ENCODE results near the gene MCOLN2. TPM values are rescaled to one million over a fixed set of nuclear protein-coding genes. Genes with fewer than 3 reads are reported as not detected.

The MCOLN2 gene
- total RNA-seq, 1 experiment from 2014 or later, result 11.3 TPM

DNA sequence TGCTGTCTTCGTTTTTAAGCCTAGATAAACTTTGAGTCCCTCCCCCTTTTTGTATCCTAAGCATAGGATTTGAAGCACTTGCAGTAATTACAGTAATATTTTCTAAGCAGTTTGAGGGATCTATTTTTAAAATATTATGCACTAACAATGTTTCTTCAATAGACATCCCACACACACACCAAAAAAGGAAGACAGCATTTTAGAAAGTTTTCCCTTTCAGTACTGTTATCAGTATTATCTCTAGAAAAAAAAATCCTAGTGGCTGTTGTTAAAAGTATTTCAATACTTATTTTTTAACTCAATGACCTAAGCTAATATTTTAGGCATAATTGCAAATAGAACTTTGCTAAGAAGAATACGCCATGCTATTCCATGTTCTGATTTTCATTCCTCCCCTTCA is 36.3 kb upstream of the MCOLN2 start:
- H3K9me2 ChIP-seq (ENCODE audit: insufficient read depth), result no peaks in the 10 kb centered on the region
- no peaks in the 10 kb centered on the region for H3K79me2 ChIP-seq (ENCODE audit: insufficient read depth, low read length)
- H3K4me3 ChIP-seq (replicated peaks in 1 of 2; ENCODE audit: low read depth in 1 of 2, low read length in 2 of 2), result no peak overlapping the region
- no peak overlapping the region for H3K9ac ChIP-seq (ENCODE audit: low read length)
- POLR2A ChIA-PET, result no interaction called here
- CTCF ChIA-PET, result interaction anchor here (1.4 kb wide), 1 partner anchor 88 kb away, joined by 4 read pairs; no protein-coding TSS in a partner anchor
- no peak overlapping the region for H3K27ac ChIP-seq (ENCODE audit: low read depth, low read length)
- H3K36me3 ChIP-seq (ENCODE audit: control insufficient read depth in 1 of 2, insufficient read depth in 2 of 2, low read length in 2 of 2), result 0 out of 4 replicates have a peak, but pooled peaks cover 0 to 2% of the 10 kb centered on the region in 2 experiments
- TF ChIP-seq, protein P1, sequence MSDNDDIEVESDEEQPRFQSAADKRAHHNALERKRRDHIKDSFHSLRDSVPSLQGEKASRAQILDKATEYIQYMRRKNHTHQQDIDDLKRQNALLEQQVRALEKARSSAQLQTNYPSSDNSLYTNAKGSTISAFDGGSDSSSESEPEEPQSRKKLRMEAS (IDR thresholded peaks at IDR 0.05), result no peak
- TF ChIP-seq, protein P2, sequence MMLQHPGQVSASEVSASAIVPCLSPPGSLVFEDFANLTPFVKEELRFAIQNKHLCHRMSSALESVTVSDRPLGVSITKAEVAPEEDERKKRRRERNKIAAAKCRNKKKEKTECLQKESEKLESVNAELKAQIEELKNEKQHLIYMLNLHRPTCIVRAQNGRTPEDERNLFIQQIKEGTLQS (IDR thresholded peaks at IDR 0.05), result no peak
- H2AFZ ChIP-seq (ENCODE audit: low read depth, low read length, poor library complexity, severe bottlenecking), result no peak overlapping the region
- H3K4me2 ChIP-seq (ENCODE audit: low read length), result no peak overlapping the region
- BruUV-seq (replicated peaks), result no TSS peak
- no peaks in the 10 kb centered on the region for H3K27me3 ChIP-seq (ENCODE audit: insufficient read depth, low read length)
- DNase-seq (ENCODE audit: low read depth, low spot score) (no peak), ATAC-seq (no peak)
- H3K9me3 ChIP-seq (ENCODE audit: control insufficient read depth in 1 of 2, insufficient read depth in 1 of 2, low read depth in 1 of 2, low read length in 2 of 2), result no peaks in the 10 kb centered on the region
- no peaks in the 10 kb centered on the region for H3K4me1 ChIP-seq (ENCODE audit: control insufficient read depth in 1 of 2, insufficient read depth in 2 of 2, low read length in 2 of 2)
- no peaks in the 10 kb centered on the region for H4K20me1 ChIP-seq (ENCODE audit: insufficient read depth)
- RAD21 ChIA-PET (ENCODE audit: low non-redundant PET in 1 of 2, low total read pairs in 2 of 2, uncharacterized antibody in 2 of 2, unreplicated experiment in 2 of 2), result no interaction called here
- intact Hi-C loops (cut with micrococcal nuclease), result no loop called here

DNA sequence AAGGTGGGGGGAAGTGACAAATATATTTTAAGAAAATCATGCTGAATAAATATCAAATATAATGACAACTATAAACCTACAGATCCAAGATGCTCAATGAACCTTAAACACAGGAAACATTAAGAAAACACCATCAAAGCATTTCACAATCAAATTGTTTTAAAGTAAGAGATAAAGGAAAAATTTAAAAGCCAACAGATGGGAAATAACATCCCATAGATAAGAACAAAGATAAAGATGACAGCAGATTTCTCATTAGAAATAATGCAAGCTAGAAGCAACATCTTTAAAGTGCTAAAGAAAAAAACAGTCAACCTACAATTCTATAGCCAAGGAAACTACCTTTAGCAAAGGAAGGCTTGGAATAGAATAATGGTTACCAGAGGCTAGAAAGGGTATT is 33.6 kb upstream of the MCOLN2 start:
- Histone ChIP-seq H4K20me1 (ENCODE audit: insufficient read depth) (no peaks in the 10 kb centered on the region), H3K79me2 (ENCODE audit: insufficient read depth, low read length) (no peaks in the 10 kb centered on the region), H3K9me2 (ENCODE audit: insufficient read depth) (no peaks in the 10 kb centered on the region), H3K36me3 (ENCODE audit: control insufficient read depth in 1 of 2, insufficient read depth in 2 of 2, low read length in 2 of 2) (no peaks in the 10 kb centered on the region), H3K27me3 (ENCODE audit: insufficient read depth, low read length) (no peaks in the 10 kb centered on the region), H3K9me3 (ENCODE audit: control insufficient read depth in 1 of 2, insufficient read depth in 1 of 2, low read depth in 1 of 2, low read length in 2 of 2) (no peaks in the 10 kb centered on the region), H3K4me2 (ENCODE audit: low read length) (no peak overlapping the region), H3K9ac (ENCODE audit: low read length) (no peak overlapping the region), H3K4me3 (replicated peaks in 1 of 2; ENCODE audit: low read depth in 1 of 2, low read length in 2 of 2) (no peak overlapping the region), H3K4me1 (ENCODE audit: control insufficient read depth in 1 of 2, insufficient read depth in 2 of 2, low read length in 2 of 2) (no peaks in the 10 kb centered on the region), H2AFZ (ENCODE audit: low read depth, low read length, poor library complexity, severe bottlenecking) (no peak overlapping the region), H3K27ac (ENCODE audit: low read depth, low read length) (no peak overlapping the region)
- TF ChIP-seq EGR1 (IDR thresholded peaks at IDR 0.05; ENCODE audit: low read depth) (no peak), YY1 (IDR thresholded peaks at IDR 0.05; ENCODE audit: extremely low read depth, insufficient replicate concordance, low read depth, low read length) (no peak), ZNF274 (IDR thresholded peaks at IDR 0.05; ENCODE audit: low read depth, low read length) (no peak), SP1 (IDR thresholded peaks at IDR 0.05; ENCODE audit: low read depth) (no peak), ZFX (IDR thresholded peaks at IDR 0.05) (no peak), POLR2AphosphoS5 (IDR thresholded peaks at IDR 0.05; ENCODE audit: low read depth, low read length) (no peak), FOSL1 (IDR thresholded peaks at IDR 0.05; ENCODE audit: low read depth) (no peak), SRF (IDR thresholded peaks at IDR 0.05; ENCODE audit: low read depth) (no peak)
- TF ChIP-seq, protein P2 (IDR thresholded peaks at IDR 0.05), result no peak
- intact Hi-C loops (cut with micrococcal nuclease), result no loop called here
- CTCF ChIA-PET, result interaction anchor here (1.5 kb wide), 1 partner anchor 86 kb away, joined by 3 read pairs; no protein-coding TSS in a partner anchor
- POLR2A ChIA-PET, result no interaction called here
- DNase-seq (ENCODE audit: low read depth, low spot score) (no peak), ATAC-seq (no peak)
- RAD21 ChIA-PET (ENCODE audit: low non-redundant PET in 1 of 2, low total read pairs in 2 of 2, uncharacterized antibody in 2 of 2, unreplicated experiment in 2 of 2), result no interaction called here
- BruUV-seq (replicated peaks), result no TSS peak
